ENCODE results near the gene HAGHL.

DNA sequence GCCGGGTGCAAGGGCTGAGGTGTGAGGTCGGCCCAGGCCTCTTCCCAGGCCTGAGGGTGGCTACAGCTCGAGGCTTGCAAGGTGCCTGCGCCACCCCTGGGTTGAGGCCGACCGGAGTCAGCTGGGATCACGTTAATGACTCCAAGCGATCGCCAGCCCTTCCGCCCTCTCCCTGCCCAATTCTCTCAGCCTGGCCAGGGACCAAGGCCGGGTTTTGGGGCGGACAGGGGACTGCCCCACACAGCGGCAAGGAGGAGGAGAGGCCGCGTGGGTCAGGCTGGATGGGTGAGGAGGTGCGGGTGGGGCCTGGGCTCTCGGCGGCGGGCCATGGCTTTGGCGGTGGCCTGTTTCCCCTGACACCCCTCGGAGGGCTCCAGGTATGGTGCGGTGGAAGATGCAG, 33.5 kb upstream of the HAGHL start:
- TF ChIP-seq, protein P1, sequence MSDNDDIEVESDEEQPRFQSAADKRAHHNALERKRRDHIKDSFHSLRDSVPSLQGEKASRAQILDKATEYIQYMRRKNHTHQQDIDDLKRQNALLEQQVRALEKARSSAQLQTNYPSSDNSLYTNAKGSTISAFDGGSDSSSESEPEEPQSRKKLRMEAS (IDR thresholded peaks at IDR 0.05; ENCODE audit: insufficient read depth, insufficient read length), result no peak
- TF ChIP-seq POLR2A (IDR thresholded peaks at IDR 0.05; ENCODE audit: low read depth, low read length) (no peak), POLR2AphosphoS5 (IDR thresholded peaks at IDR 0.05; ENCODE audit: insufficient read depth, low read depth, low read length) (no peak), EZH2 (IDR thresholded peaks at IDR 0.05; ENCODE audit: borderline replicate concordance, low read depth, low read length, severe bottlenecking) (no peak), MYC (IDR thresholded peaks at IDR 0.05; ENCODE audit: low read depth, low read length) (no peak)
- TF ChIP-seq, protein P2, sequence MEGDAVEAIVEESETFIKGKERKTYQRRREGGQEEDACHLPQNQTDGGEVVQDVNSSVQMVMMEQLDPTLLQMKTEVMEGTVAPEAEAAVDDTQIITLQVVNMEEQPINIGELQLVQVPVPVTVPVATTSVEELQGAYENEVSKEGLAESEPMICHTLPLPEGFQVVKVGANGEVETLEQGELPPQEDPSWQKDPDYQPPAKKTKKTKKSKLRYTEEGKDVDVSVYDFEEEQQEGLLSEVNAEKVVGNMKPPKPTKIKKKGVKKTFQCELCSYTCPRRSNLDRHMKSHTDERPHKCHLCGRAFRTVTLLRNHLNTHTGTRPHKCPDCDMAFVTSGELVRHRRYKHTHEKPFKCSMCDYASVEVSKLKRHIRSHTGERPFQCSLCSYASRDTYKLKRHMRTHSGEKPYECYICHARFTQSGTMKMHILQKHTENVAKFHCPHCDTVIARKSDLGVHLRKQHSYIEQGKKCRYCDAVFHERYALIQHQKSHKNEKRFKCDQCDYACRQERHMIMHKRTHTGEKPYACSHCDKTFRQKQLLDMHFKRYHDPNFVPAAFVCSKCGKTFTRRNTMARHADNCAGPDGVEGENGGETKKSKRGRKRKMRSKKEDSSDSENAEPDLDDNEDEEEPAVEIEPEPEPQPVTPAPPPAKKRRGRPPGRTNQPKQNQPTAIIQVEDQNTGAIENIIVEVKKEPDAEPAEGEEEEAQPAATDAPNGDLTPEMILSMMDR (IDR thresholded peaks at IDR 0.05; ENCODE audit: extremely low read depth in 1 of 2, insufficient read depth in 1 of 2, low read depth in 1 of 2, low read length in 2 of 2), result no peak
